Astrocyte (in vitro differentiated cells and primary cell): ENCODE data around the gene IMPDH1.

ENCODE experiments used
- EZH2 ChIP-seq: IDR thresholded peaks from 2 replicates; pipeline ENCODE4 v1.6.1; 2012; ENCODE audit warnings: mild to moderate bottlenecking, low read length, inconsistent platforms; ENCODE audit not compliant: insufficient read depth
- TF ChIP-seq, protein P1 (sequence below): IDR thresholded peaks from 2 replicates; pipeline ENCODE4 v1.5.1; 2011; ENCODE audit warnings: low read depth, mild to moderate bottlenecking, inconsistent platforms, low read length, moderate library complexity; ENCODE audit not compliant: insufficient read depth

DNA sequence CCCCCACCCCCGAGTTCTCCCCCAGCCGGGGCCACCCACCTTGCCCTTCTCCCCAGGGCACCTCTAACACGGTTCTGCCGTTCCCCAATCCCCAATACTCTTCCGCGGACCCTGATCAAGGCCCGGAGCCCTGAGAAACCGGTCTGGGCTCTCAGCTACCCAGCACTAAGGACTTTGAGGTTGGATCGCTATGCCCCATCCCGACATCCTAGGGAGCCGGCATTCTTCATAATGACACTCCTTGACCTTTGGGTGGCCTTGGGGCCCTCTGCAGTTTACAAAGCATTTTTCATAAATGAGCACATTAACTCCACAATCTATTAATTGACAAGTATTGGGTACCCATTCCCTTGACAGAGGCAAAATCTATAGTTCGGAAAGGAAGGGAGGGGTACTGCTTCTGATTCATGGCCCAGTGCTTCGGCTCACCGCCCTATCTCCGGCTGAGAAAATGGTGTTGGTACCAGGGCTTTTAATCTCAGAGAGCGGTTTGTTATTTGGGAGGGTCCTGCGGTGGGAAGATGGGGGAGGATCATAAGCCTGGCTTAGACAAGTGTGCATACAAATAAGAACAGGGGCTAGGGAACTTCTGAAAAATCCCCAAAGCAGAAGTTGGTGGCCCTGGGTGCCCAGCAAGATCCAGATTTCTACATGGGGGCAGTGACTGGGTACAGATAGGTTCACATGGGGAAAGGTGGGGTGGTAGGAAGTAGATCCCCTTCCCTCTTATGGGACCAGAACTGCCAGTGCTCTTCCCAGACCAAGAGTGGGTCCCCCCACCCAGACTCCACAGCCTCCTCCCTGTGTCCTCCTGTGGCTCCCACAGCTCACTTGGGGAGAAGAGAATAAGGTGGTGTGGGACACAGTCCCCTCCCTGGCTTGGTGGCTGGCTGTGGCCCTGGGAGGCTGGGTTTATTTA, 3.2 kb downstream of the IMPDH1 start:
- TF ChIP-seq, protein P1, sequence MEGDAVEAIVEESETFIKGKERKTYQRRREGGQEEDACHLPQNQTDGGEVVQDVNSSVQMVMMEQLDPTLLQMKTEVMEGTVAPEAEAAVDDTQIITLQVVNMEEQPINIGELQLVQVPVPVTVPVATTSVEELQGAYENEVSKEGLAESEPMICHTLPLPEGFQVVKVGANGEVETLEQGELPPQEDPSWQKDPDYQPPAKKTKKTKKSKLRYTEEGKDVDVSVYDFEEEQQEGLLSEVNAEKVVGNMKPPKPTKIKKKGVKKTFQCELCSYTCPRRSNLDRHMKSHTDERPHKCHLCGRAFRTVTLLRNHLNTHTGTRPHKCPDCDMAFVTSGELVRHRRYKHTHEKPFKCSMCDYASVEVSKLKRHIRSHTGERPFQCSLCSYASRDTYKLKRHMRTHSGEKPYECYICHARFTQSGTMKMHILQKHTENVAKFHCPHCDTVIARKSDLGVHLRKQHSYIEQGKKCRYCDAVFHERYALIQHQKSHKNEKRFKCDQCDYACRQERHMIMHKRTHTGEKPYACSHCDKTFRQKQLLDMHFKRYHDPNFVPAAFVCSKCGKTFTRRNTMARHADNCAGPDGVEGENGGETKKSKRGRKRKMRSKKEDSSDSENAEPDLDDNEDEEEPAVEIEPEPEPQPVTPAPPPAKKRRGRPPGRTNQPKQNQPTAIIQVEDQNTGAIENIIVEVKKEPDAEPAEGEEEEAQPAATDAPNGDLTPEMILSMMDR: no peak
- no peak for TF ChIP-seq EZH2
